CD4-positive, CD25-positive, alpha-beta regulatory T cell (primary cell): ENCODE data around the gene IFITM10. TPM values are rescaled to one million over a fixed set of nuclear protein-coding genes. Genes with fewer than 3 reads are reported as not detected.

Experiments
- ATAC-seq, 2 donors: fragments of 150-1000 bp; cut with Tn5 transposase; one replicate each; pipeline ENCODE4 v1.10.0; 2021; ENCODE audit warnings: low read depth in 2 of 2, moderate number of reproducible peaks in 2 of 2, moderate library complexity in 1 of 2
- DNase-seq, 3 donors: peaks; one replicate each; pipeline versions ENCODE4 v3.0.0 to v3.0.0-alpha.2; 2012 to 2022; ENCODE audit warnings: mixed read lengths in 1 of 3
- H3K27ac ChIP-seq: one replicate; pipeline ENCODE4 v1.7.0; 2013; ENCODE audit warnings: mild to moderate bottlenecking, low read length; ENCODE audit not compliant: insufficient read depth, poor library complexity, severe bottlenecking
- H3K27me3 ChIP-seq: one replicate; pipeline ENCODE4 v1.7.0; 2013; ENCODE audit warnings: low read length; ENCODE audit not compliant: control insufficient read depth, insufficient read depth
- H3K36me3 ChIP-seq: one replicate; pipeline ENCODE4 v1.7.0; 2013; ENCODE audit warnings: mild to moderate bottlenecking, low read length, moderate library complexity; ENCODE audit not compliant: control insufficient read depth, insufficient read depth
- H3K4me1 ChIP-seq: 2 replicates; pipeline ENCODE4 v1.7.0; 2013; ENCODE audit warnings: mild to moderate bottlenecking, low read length; ENCODE audit not compliant: insufficient read depth, control insufficient read depth, poor library complexity, severe bottlenecking
- H3K4me3 ChIP-seq: one replicate; pipeline ENCODE4 v1.7.0; 2013; ENCODE audit warnings: low read depth, mild to moderate bottlenecking, low read length, moderate library complexity
- H3K9me3 ChIP-seq, 2 experiments: 1 replicate in 1 of 2; 2 replicates in 1 of 2; pipeline ENCODE4 v1.7.0; 2013; ENCODE audit warnings: low read length in 2 of 2, mild to moderate bottlenecking in 1 of 2, moderate library complexity in 1 of 2; ENCODE audit not compliant: control insufficient read depth in 2 of 2
- H3K27ac Mint-ChIP-seq, 3 donors: one replicate each; pipeline ENCODE4 v1.8.0; 2020 to 2022; ENCODE audit warnings: mild to moderate bottlenecking in 3 of 3, mixed read lengths in 3 of 3, moderate library complexity in 2 of 3
- H3K27me3 Mint-ChIP-seq: one replicate; pipeline ENCODE4 v1.8.0; 2022; ENCODE audit warnings: mild to moderate bottlenecking, mixed read lengths
- H3K36me3 Mint-ChIP-seq: one replicate; pipeline ENCODE4 v1.8.0; 2020; ENCODE audit warnings: mixed read lengths
- H3K4me1 Mint-ChIP-seq, 4 donors: one replicate each; pipeline ENCODE4 v1.8.0; 2020 to 2022; ENCODE audit warnings: mixed read lengths in 4 of 4, mild to moderate bottlenecking in 1 of 4
- H3K4me3 Mint-ChIP-seq, 4 donors: one replicate each; pipeline ENCODE4 v1.8.0; 2020 to 2022; ENCODE audit warnings: mild to moderate bottlenecking in 4 of 4, mixed read lengths in 4 of 4, moderate library complexity in 3 of 4
- H3K9me3 Mint-ChIP-seq, 7 donors: one replicate each; pipeline ENCODE4 v1.8.0; 2020 to 2022; ENCODE audit warnings: mixed read lengths in 7 of 7, mild to moderate bottlenecking in 3 of 7, moderate library complexity in 2 of 7
- polyA plus RNA-seq, 4 donors: library from polyadenylated mRNA; unstranded; fragments of 300-500 nt; fragmentation: Illumina TruSeq; gene quantifications; one replicate each; pipeline ENCODE4 v1.2.3, GENCODE V29; 2021
- total RNA-seq: library from RNA; stranded (reverse); gene quantifications from one replicate; pipeline ENCODE4 v1.2.3, GENCODE V29; 2022

IFITM10 gene
- total and polyA plus RNA-seq, 5 donors from 2014 or later = 2.4 TPM; not detected in 4

GRCh38 chr11:1714908-1715885, 35.2 kb downstream of the IFITM10 start:
- H3K4me1 ChIP-seq = no peaks in the 10 kb centered on the region
- no peak overlapping the region for H3K4me3 Mint-ChIP-seq
- H3K4me3 ChIP-seq = no peak overlapping the region
- H3K27ac ChIP-seq = no peak overlapping the region
- peaks cover 0 to 1% (median 0%) of the 10 kb centered on the region in 7 donors for H3K9me3 Mint-ChIP-seq
- peaks cover 16% of the 10 kb centered on the region for H3K27me3 Mint-ChIP-seq
- DNase-seq (no peak), ATAC-seq (no peak)
- H3K4me1 Mint-ChIP-seq = no peaks in the 10 kb centered on the region
- no peaks in the 10 kb centered on the region for H3K36me3 ChIP-seq
- no peak overlapping the region for H3K27ac Mint-ChIP-seq
- H3K36me3 Mint-ChIP-seq = no peaks in the 10 kb centered on the region
- no peaks in the 10 kb centered on the region for H3K9me3 ChIP-seq
- H3K27me3 ChIP-seq = peaks cover 3% of the 10 kb centered on the region

- Histone ChIP-seq H3K9me3 (no peaks in the 10 kb centered on the region), H3K27me3 (no peaks in the 10 kb centered on the region), H3K4me3 (no peak overlapping the region), H3K36me3 (no peaks in the 10 kb centered on the region), H3K4me1 (no peaks in the 10 kb centered on the region), H3K27ac (no peak overlapping the region)
- peaks cover 9% of the 10 kb centered on the region for H3K27me3 Mint-ChIP-seq
- peaks cover 0 to 4% (median 0%) of the 10 kb centered on the region in 4 donors for H3K4me1 Mint-ChIP-seq
- no peak for ATAC-seq
- no peaks in the 10 kb centered on the region for H3K36me3 Mint-ChIP-seq
- peaks cover 0 to 1% (median 0%) of the 10 kb centered on the region in 7 donors for H3K9me3 Mint-ChIP-seq
- H3K4me3 Mint-ChIP-seq = no peak overlapping the region
- no peak for DNase-seq
- no peak overlapping the region for H3K27ac Mint-ChIP-seq
Observed at GRCh38 chr11:1708716-1709115, 41.7 kb downstream of the IFITM10 start.

GRCh38 chr11:1707751-1708150, 42.6 kb downstream of the IFITM10 start:
- Mint-ChIP-seq H3K9me3 (peaks cover 0 to 1% (median 0%) of the 10 kb centered on the region in 7 donors), H3K27ac (peak overlapping the region in 1 of 3 donors; percentile 49)
- DNase-seq = no peak

GRCh38 chr11:1706634-1707400, 43.6 kb downstream of the IFITM10 start:
- no peaks in the 10 kb centered on the region for H3K4me1 ChIP-seq
- peaks cover 13% of the 10 kb centered on the region for H3K27me3 Mint-ChIP-seq
- H3K4me1 Mint-ChIP-seq = peaks cover 0 to 4% (median 1%) of the 10 kb centered on the region in 4 donors
- DNase-seq = peak in 2 of 3 donors; percentile 13 to 27
- H3K27ac ChIP-seq = no peak overlapping the region
- H3K27ac Mint-ChIP-seq = no peak overlapping the region
- H3K36me3 Mint-ChIP-seq = no peaks in the 10 kb centered on the region
- H3K27me3 ChIP-seq = no peaks in the 10 kb centered on the region
- ATAC-seq = no peak
- no peaks in the 10 kb centered on the region for H3K9me3 Mint-ChIP-seq
- no peak overlapping the region for H3K4me3 Mint-ChIP-seq
- H3K36me3 ChIP-seq = no peaks in the 10 kb centered on the region
- H3K4me3 ChIP-seq = no peak overlapping the region
- no peaks in the 10 kb centered on the region for H3K9me3 ChIP-seq

More at GRCh38 chr11:1707751-1708150, 42.6 kb downstream of the IFITM10 start:
- no peak for ATAC-seq
- Mint-ChIP-seq H3K36me3 (no peaks in the 10 kb centered on the region), H3K4me3 (no peak overlapping the region), H3K27me3 (peaks cover 9% of the 10 kb centered on the region), H3K4me1 (peaks cover 0 to 4% (median 0%) of the 10 kb centered on the region in 4 donors)
- Histone ChIP-seq H3K27ac (no peak overlapping the region), H3K4me3 (no peak overlapping the region), H3K27me3 (no peaks in the 10 kb centered on the region), H3K36me3 (no peaks in the 10 kb centered on the region), H3K4me1 (no peaks in the 10 kb centered on the region), H3K9me3 (no peaks in the 10 kb centered on the region)

- H3K4me1 ChIP-seq = no peaks in the 10 kb centered on the region
- H3K36me3 ChIP-seq = no peaks in the 10 kb centered on the region
- Mint-ChIP-seq H3K4me1 (peaks cover 0 to 7% (median 5%) of the 10 kb centered on the region in 4 donors), H3K4me3 (no peak overlapping the region), H3K36me3 (no peaks in the 10 kb centered on the region), H3K9me3 (peaks cover 0 to 4% (median 0%) of the 10 kb centered on the region in 7 donors), H3K27me3 (peaks cover 15% of the 10 kb centered on the region), H3K27ac (no peak overlapping the region)
- DNase-seq (peak in 1 of 3 donors; percentile 31), ATAC-seq (no peak)
- H3K27me3 ChIP-seq = no peaks in the 10 kb centered on the region
- H3K27ac ChIP-seq = no peak overlapping the region
- H3K4me3 ChIP-seq = no peak overlapping the region
- no peaks in the 10 kb centered on the region for H3K9me3 ChIP-seq
Observed at GRCh38 chr11:1705126-1706052, 45.0 kb downstream of the IFITM10 start.

- Mint-ChIP-seq H3K9me3 (peaks cover 0 to 4% (median 1%) of the 10 kb centered on the region in 7 donors), H3K4me3 (no peak overlapping the region), H3K27me3 (peaks cover 11% of the 10 kb centered on the region), H3K4me1 (peaks cover 0 to 7% (median 5%) of the 10 kb centered on the region in 4 donors), H3K27ac (no peak overlapping the region), H3K36me3 (no peaks in the 10 kb centered on the region)
- Histone ChIP-seq H3K36me3 (no peaks in the 10 kb centered on the region), H3K4me1 (no peaks in the 10 kb centered on the region), H3K4me3 (no peak overlapping the region), H3K27ac (no peak overlapping the region), H3K27me3 (no peaks in the 10 kb centered on the region), H3K9me3 (no peaks in the 10 kb centered on the region)
- DNase-seq (no peak), ATAC-seq (no peak)
Observed at GRCh38 chr11:1703146-1703545, 47.2 kb downstream of the IFITM10 start.

- Histone ChIP-seq H3K9me3 (no peaks in the 10 kb centered on the region), H3K4me1 (no peaks in the 10 kb centered on the region), H3K36me3 (no peaks in the 10 kb centered on the region), H3K4me3 (no peak overlapping the region), H3K27ac (no peak overlapping the region), H3K27me3 (no peaks in the 10 kb centered on the region)
- H3K9me3 Mint-ChIP-seq = peaks cover 0 to 4% (median 1%) of the 10 kb centered on the region in 7 donors
- peaks cover 0 to 7% (median 5%) of the 10 kb centered on the region in 4 donors for H3K4me1 Mint-ChIP-seq
- no peak for DNase-seq
- H3K36me3 Mint-ChIP-seq = no peaks in the 10 kb centered on the region
- ATAC-seq = no peak
- no peak overlapping the region for H3K27ac Mint-ChIP-seq
- H3K4me3 Mint-ChIP-seq = no peak overlapping the region
- peaks cover 15% of the 10 kb centered on the region for H3K27me3 Mint-ChIP-seq
Observed at GRCh38 chr11:1702506-1702905, 47.9 kb downstream of the IFITM10 start.
